WTC11 (cell line): Measurements from ENCODE around the gene ANKRD13D. TPM values are rescaled to one million over a fixed set of nuclear protein-coding genes. Genes with fewer than 3 reads are reported as not detected.

ENCODE experiments used
- ATAC-seq: fragments of 200-7000 bp; cut with Tn5 transposase; 2 replicates; pipeline ENCODE4 v1.10.0; 2021; ENCODE audit warnings: mild to moderate bottlenecking, moderate library complexity
- CTCF ChIA-PET: fragments of 300-600 bp; sonication (Branson Sonifier 250); formaldehyde crosslinking; loops from one replicate; lab custom pipeline; 2021; ENCODE audit warnings: antibody characterized with exemption; lab: Charles Lee
- POLR2A ChIA-PET: fragments of 350-600 bp; sonication (Branson Sonifier 250); formaldehyde crosslinking; loops from one replicate; lab custom pipeline; 2021; ENCODE audit warnings: antibody characterized with exemption; lab: Charles Lee
- DNase-seq: peaks from one replicate; pipeline ENCODE4 v3.0.0; 2021; ENCODE audit warnings: low spot score
- H3K27ac Mint-ChIP-seq: 2 replicates; pipeline ENCODE4 v1.8.0; 2021; ENCODE audit warnings: mixed read lengths
- H3K27me3 Mint-ChIP-seq: 2 replicates; pipeline ENCODE4 v1.8.0; 2021; ENCODE audit warnings: low read depth, mild to moderate bottlenecking, moderate library complexity, mixed read lengths
- H3K36me3 Mint-ChIP-seq: 2 replicates; pipeline ENCODE4 v1.8.0; 2021; ENCODE audit warnings: mixed read lengths
- H3K4me1 Mint-ChIP-seq: 2 replicates; pipeline ENCODE4 v1.8.0; 2022; ENCODE audit warnings: mixed read lengths
- H3K4me3 Mint-ChIP-seq: 2 replicates; pipeline ENCODE4 v1.8.0; 2021; ENCODE audit warnings: mild to moderate bottlenecking, moderate library complexity, mixed read lengths
- H3K9me3 Mint-ChIP-seq: 2 replicates; pipeline ENCODE4 v1.8.0; 2021; ENCODE audit warnings: mixed read lengths
- AFF4 ChIP-seq: sonication (generic); formaldehyde crosslinking; IDR thresholded peaks from 2 replicates; pipeline ENCODE4 v1.8.1; 2023; ENCODE audit warnings: mild to moderate bottlenecking, missing genetic modification reagents, borderline replicate concordance
- ATF3 ChIP-seq: sonication (generic); formaldehyde crosslinking; conservative IDR thresholded peaks from 2 replicates; pipeline ENCODE4 v1.8.1; 2022; ENCODE audit warnings: mild to moderate bottlenecking, missing genetic modification reagents
- ESRRA ChIP-seq: sonication (generic); formaldehyde crosslinking; IDR thresholded peaks from 2 replicates; pipeline ENCODE4 v1.8.1; 2022; ENCODE audit warnings: mild to moderate bottlenecking, missing genetic modification reagents, borderline replicate concordance
- HMGA2 ChIP-seq: fragments of 250-450 bp; sonication (Bioruptor Pico); IDR thresholded peaks from 2 replicates; pipeline ENCODE4 v1.4.0; 2021; ENCODE audit warnings: mild to moderate bottlenecking, moderate library complexity
- NFYB ChIP-seq: sonication (generic); formaldehyde crosslinking; conservative IDR thresholded peaks from 2 replicates; pipeline ENCODE4 v1.8.0; 2022; ENCODE audit warnings: low read depth, missing genetic modification reagents
- NR1H2 ChIP-seq: sonication (generic); formaldehyde crosslinking; IDR thresholded peaks from 2 replicates; pipeline ENCODE4 v1.9.0; 2021; ENCODE audit warnings: mild to moderate bottlenecking, moderate library complexity, missing genetic modification reagents
- SOX15 ChIP-seq: fragments of 250-450 bp; sonication (Bioruptor Pico); IDR thresholded peaks from 2 replicates; pipeline ENCODE4 v1.9.0; 2021; ENCODE audit warnings: mild to moderate bottlenecking
- TCF7 ChIP-seq: sonication (generic); formaldehyde crosslinking; IDR thresholded peaks from 2 replicates; pipeline ENCODE4 v1.8.0; 2022; ENCODE audit warnings: mild to moderate bottlenecking, low read depth, missing genetic modification reagents, moderate library complexity
- ZNF219 ChIP-seq: sonication (generic); formaldehyde crosslinking; IDR thresholded peaks from 2 replicates; pipeline ENCODE4 v1.8.0; 2023; ENCODE audit warnings: missing genetic modification reagents, mild to moderate bottlenecking, borderline replicate concordance
- ZNF317 ChIP-seq: sonication (generic); formaldehyde crosslinking; IDR thresholded peaks from 2 replicates; pipeline ENCODE4 v1.8.1; 2023; ENCODE audit warnings: low read depth, mild to moderate bottlenecking, moderate library complexity, missing genetic modification reagents, borderline replicate concordance
- total RNA-seq: library from RNA; stranded (reverse); gene quantifications from 3 replicates; pipeline ENCODE4 v1.2.3, GENCODE V29; 2021
- TF ChIP-seq, protein P1 (sequence below): sonication (generic); formaldehyde crosslinking; IDR thresholded peaks from 2 replicates; pipeline ENCODE4 v1.8.0; 2023; ENCODE audit warnings: missing genetic modification reagents, mild to moderate bottlenecking, borderline replicate concordance
- TF ChIP-seq, protein P2 (sequence below): fragments of 250-450 bp; sonication (Bioruptor Pico); IDR thresholded peaks from 2 replicates; pipeline ENCODE4 v1.9.0; 2021; ENCODE audit warnings: mild to moderate bottlenecking

ANKRD13D gene
- total RNA-seq, 1 experiment from 2014 or later, result 55.5 TPM

- Mint-ChIP-seq H3K27me3 (no peaks in the 10 kb centered on the region), H3K4me3 (no peak overlapping the region), H3K4me1 (no peaks in the 10 kb centered on the region), H3K9me3 (no peaks in the 10 kb centered on the region), H3K36me3 (peaks cover 93% of the 10 kb centered on the region), H3K27ac (no peak overlapping the region)
- TF ChIP-seq NR1H2 (CRISPR knock-in tag), result no peak
- TF ChIP-seq ZNF219 (CRISPR knock-in tag), result no peak
- TF ChIP-seq ATF3 (CRISPR knock-in tag), result no peak
- TF ChIP-seq, protein P1, sequence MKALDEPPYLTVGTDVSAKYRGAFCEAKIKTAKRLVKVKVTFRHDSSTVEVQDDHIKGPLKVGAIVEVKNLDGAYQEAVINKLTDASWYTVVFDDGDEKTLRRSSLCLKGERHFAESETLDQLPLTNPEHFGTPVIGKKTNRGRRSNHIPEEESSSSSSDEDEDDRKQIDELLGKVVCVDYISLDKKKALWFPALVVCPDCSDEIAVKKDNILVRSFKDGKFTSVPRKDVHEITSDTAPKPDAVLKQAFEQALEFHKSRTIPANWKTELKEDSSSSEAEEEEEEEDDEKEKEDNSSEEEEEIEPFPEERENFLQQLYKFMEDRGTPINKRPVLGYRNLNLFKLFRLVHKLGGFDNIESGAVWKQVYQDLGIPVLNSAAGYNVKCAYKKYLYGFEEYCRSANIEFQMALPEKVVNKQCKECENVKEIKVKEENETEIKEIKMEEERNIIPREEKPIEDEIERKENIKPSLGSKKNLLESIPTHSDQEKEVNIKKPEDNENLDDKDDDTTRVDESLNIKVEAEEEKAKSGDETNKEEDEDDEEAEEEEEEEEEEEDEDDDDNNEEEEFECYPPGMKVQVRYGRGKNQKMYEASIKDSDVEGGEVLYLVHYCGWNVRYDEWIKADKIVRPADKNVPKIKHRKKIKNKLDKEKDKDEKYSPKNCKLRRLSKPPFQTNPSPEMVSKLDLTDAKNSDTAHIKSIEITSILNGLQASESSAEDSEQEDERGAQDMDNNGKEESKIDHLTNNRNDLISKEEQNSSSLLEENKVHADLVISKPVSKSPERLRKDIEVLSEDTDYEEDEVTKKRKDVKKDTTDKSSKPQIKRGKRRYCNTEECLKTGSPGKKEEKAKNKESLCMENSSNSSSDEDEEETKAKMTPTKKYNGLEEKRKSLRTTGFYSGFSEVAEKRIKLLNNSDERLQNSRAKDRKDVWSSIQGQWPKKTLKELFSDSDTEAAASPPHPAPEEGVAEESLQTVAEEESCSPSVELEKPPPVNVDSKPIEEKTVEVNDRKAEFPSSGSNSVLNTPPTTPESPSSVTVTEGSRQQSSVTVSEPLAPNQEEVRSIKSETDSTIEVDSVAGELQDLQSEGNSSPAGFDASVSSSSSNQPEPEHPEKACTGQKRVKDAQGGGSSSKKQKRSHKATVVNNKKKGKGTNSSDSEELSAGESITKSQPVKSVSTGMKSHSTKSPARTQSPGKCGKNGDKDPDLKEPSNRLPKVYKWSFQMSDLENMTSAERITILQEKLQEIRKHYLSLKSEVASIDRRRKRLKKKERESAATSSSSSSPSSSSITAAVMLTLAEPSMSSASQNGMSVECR (CRISPR knock-in tag), result no peak
- TF ChIP-seq NFYB, result no peak
- no peak for TF ChIP-seq ESRRA (CRISPR knock-in tag)
- no peak for TF ChIP-seq AFF4
- no peak for TF ChIP-seq ZNF317 (CRISPR knock-in tag)
- ChIA-PET POLR2A (no interaction called here), CTCF (no interaction called here)
- ATAC-seq, result no peak
- DNase-seq, result no peak
These were observed 40.5 kb upstream of the ANKRD13D start for GRCh38 chr11:67248653-67249052.

DNA sequence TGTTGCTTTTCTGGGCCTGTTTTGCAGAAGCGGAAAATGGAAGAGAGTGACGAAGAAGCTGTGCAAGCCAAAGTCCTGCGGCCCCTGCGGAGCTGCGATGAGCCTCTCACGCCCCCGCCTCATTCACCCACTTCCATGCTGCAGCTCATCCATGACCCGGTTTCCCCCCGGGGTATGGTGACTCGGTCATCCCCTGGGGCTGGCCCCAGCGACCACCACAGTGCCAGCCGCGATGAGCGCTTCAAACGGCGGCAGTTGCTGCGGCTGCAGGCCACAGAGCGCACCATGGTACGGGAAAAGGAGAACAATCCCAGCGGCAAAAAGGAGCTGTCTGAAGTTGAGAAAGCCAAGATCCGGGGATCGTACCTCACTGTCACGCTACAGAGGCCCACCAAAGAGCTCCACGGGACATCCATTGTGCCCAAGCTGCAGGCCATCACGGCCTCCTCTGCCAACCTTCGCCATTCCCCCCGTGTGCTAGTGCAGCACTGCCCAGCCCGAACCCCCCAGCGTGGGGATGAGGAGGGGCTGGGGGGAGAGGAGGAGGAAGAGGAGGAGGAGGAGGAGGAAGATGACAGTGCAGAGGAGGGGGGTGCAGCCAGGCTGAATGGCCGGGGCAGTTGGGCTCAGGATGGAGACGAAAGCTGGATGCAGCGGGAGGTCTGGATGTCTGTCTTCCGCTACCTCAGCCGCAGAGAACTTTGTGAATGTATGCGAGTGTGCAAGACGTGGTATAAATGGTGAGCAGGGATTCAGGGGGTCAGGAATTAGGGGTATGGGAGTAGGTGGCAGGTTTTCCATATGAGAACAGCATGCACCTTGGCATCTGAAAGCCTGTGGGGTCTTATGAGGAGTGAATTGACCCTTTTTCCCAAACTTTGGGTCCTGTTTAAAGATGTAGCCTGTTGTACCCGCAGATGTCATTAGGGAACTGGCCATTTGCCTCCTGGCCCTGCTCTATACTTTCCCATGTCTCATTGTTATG is 38.8 kb upstream of the ANKRD13D start:
- ChIA-PET POLR2A (no interaction called here), CTCF (interaction anchor here (1.1 to 1.8 kb wide), 2 partner anchors 12 to 67 kb away, joined by 3 to 6 read pairs; no protein-coding TSS in a partner anchor)
- H3K27me3 Mint-ChIP-seq, result no peaks in the 10 kb centered on the region
- H3K27ac Mint-ChIP-seq, result no peak overlapping the region
- peaks cover 94% of the 10 kb centered on the region for H3K36me3 Mint-ChIP-seq
- DNase-seq (no peak), ATAC-seq (no peak)
- no peak overlapping the region for H3K4me3 Mint-ChIP-seq
- TF ChIP-seq TCF7 (CRISPR knock-in tag), result no peak
- TF ChIP-seq, protein P2, sequence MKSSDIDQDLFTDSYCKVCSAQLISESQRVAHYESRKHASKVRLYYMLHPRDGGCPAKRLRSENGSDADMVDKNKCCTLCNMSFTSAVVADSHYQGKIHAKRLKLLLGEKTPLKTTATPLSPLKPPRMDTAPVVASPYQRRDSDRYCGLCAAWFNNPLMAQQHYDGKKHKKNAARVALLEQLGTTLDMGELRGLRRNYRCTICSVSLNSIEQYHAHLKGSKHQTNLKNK, result no peak
- TF ChIP-seq SOX15 (CRISPR knock-in tag), result no peak
- TF ChIP-seq ZNF317 (CRISPR knock-in tag), result no peak
- no peak for TF ChIP-seq HMGA2 (CRISPR knock-in tag)
- no peaks in the 10 kb centered on the region for H3K9me3 Mint-ChIP-seq
- no peaks in the 10 kb centered on the region for H3K4me1 Mint-ChIP-seq
